HG03159 (cell line): ENCODE data around the gene SLC6A17.

ENCODE experiments used
- ATAC-seq: cut with Tn5 transposase; IDR thresholded peaks from one replicate; pipeline ENCODE4 v1.9.1; 2021; ENCODE audit warnings: mild to moderate bottlenecking, moderate library complexity; ENCODE audit not compliant: unreplicated experiment

SLC6A17 gene

GRCh38 chr1:110150330-110151174 lies at the start of gene SLC6A17:
Gene SLC6A17, plus strand, starts transcription at chr1:110150494. Its CDS starts 16,436 bp downstream, at chr1:110166930.
- ATAC-seq = no peak

- ATAC-seq = no peak
These were observed 48.2 kb upstream of the SLC6A17 start for GRCh38 chr1:110102081-110102480.

- peak; percentile 53 for ATAC-seq
These were observed 44.0 kb upstream of the SLC6A17 start for GRCh38 chr1:110106013-110106941.

- ATAC-seq = no peak
These were observed 42.3 kb upstream of the SLC6A17 start for GRCh38 chr1:110107867-110108469.

GRCh38 chr1:110111081-110111480 lies 39.2 kb upstream of the SLC6A17 start:
- ATAC-seq = no peak

- ATAC-seq = no peak
These were observed 38.2 kb upstream of the SLC6A17 start, which contains the start of gene UBL4B for GRCh38 chr1:110112143-110112542. Gene UBL4B, plus strand, starts transcription at chr1:110112443. Its CDS starts 92 bp downstream, at chr1:110112535.

- no peak for ATAC-seq
These were observed 37.6 kb upstream of the SLC6A17 start for GRCh38 chr1:110112656-110113055.

- no peak for ATAC-seq
These were observed 36.7 kb upstream of the SLC6A17 start for GRCh38 chr1:110113551-110113950.

GRCh38 chr1:110114173-110114572 lies 36.1 kb upstream of the SLC6A17 start:
- no peak for ATAC-seq

- ATAC-seq = no peak
These were observed 35.5 kb upstream of the SLC6A17 start for GRCh38 chr1:110114784-110115183.

- ATAC-seq = no peak
These were observed 31.5 kb upstream of the SLC6A17 start for GRCh38 chr1:110118636-110119396.

- no peak for ATAC-seq
These were observed 30.5 kb upstream of the SLC6A17 start for GRCh38 chr1:110119843-110120242.

GRCh38 chr1:110120960-110121561 lies 29.2 kb upstream of the SLC6A17 start:
- no peak for ATAC-seq

GRCh38 chr1:110123224-110123623 lies 27.1 kb upstream of the SLC6A17 start:
- ATAC-seq = no peak

- ATAC-seq = no peak
These were observed 24.5 kb upstream of the SLC6A17 start for GRCh38 chr1:110125810-110126209.

- no peak for ATAC-seq
These were observed 20.1 kb upstream of the SLC6A17 start for GRCh38 chr1:110130113-110130591.

- no peak for ATAC-seq
These were observed 19.3 kb upstream of the SLC6A17 start for GRCh38 chr1:110130989-110131388.

GRCh38 chr1:110132682-110133081 lies 17.6 kb upstream of the SLC6A17 start:
- no peak for ATAC-seq

- ATAC-seq = no peak
These were observed 16.9 kb upstream of the SLC6A17 start for GRCh38 chr1:110133436-110133835.
